ENCODE measurements around the gene GSG1L. TPM values are rescaled to one million over a fixed set of nuclear protein-coding genes. Genes with fewer than 3 reads are reported as not detected.

Gene GSG1L
- total and polyA plus RNA-seq, 9 of the 15 experiments (the other 6 are each of a cell fraction or from before 2014, with no cell fraction given), result not detected

- Histone ChIP-seq H3K27me3 (ENCODE audit: control insufficient read depth in 2 of 2, insufficient read depth in 2 of 2, low read length in 2 of 2) (no peaks in the 10 kb centered on the region), H3K79me2 (ENCODE audit: control insufficient read depth, insufficient read depth, low read length) (no peaks in the 10 kb centered on the region), H3K36me3 (ENCODE audit: control insufficient read depth, insufficient read depth, low read length) (no peaks in the 10 kb centered on the region), H3K9me3 (replicated peaks; ENCODE audit: control insufficient read depth, insufficient read depth, low read depth, low read length) (no peaks in the 10 kb centered on the region), H3K27ac (ENCODE audit: extremely low read depth, low read depth, low read length) (no peak overlapping the region), H4K20me1 (replicated peaks; ENCODE audit: control insufficient read depth, insufficient read depth, low read length) (peaks cover 7% of the 10 kb centered on the region; the same call in 1 of the 2 replicates), H3K9ac (ENCODE audit: insufficient read depth in 1 of 2, low read depth in 2 of 2, low read length in 2 of 2) (peak overlapping the region in 1 of 2 experiments; percentile 9; a peak in 1 of 4 replicates), H2AFZ (ENCODE audit: low read depth, low read length) (no peak overlapping the region), H3K4me1 (replicated peaks in 1 of 2; ENCODE audit: control insufficient read depth in 2 of 2, insufficient read depth in 2 of 2, low read length in 2 of 2) (peaks cover 2 to 20% of the 10 kb centered on the region in 2 experiments; a peak in 4 of 5 replicates), H3K4me2 (ENCODE audit: insufficient read depth, low read length) (no peak overlapping the region), H3K4me3 (no peak overlapping the region), H3K9me1 (ENCODE audit: control insufficient read depth, insufficient read depth, low read length) (no peaks in the 10 kb centered on the region)
- FAIRE-seq (no peak), DNase-seq (ENCODE audit: extremely low read depth in 1 of 4, low spot score in 3 of 4) (peak in 1 of 4 experiments; percentile 11), ATAC-seq (no peak; the same call in 2 of the 3 replicates)
- ChIA-PET CTCF (ENCODE audit: low intra/inter-chr PET ratio) (interaction anchor here (0.7 kb wide), 1 partner anchor 447 kb away, joined by 3 read pairs; no protein-coding TSS in a partner anchor), POLR2A (interaction anchor here (0.5 to 0.6 kb wide), 2 partner anchors 125 to 486 kb away, joined by 4 read pairs; no protein-coding TSS in a partner anchor)
- WGBS (ENCODE audit: insufficient coverage, low coverage, missing lambda C conversion rate), result 58% methylated on average over 7 of the region's 7 CpGs
- TF ChIP-seq EHMT2 (IDR thresholded peaks at IDR 0.05) (0 out of 2 replicates have a peak, but pooled peaks have one; percentile 40), MIER1 (IDR thresholded peaks at IDR 0.05; ENCODE audit: low read depth) (peak; percentile 63; the same call in 1 of the 2 replicates), REST (IDR thresholded peaks at IDR 0.05; ENCODE audit: borderline replicate concordance) (peak; percentile 84), REST (CRISPR knock-in tag; IDR thresholded peaks at IDR 0.05; ENCODE audit: low read depth) (no peak), HMGXB4 (CRISPR knock-in tag; IDR thresholded peaks at IDR 0.05) (no peak)
- no TSS peak for BruUV-seq (replicated peaks)
- in situ Hi-C loops (cut with MboI) (no loop called here), intact Hi-C loops (cut with micrococcal nuclease) (no loop called here)
These were observed 24.3 kb upstream of the GSG1L start for GRCh38 chr16:28087675-28088300.

Measured in K562 (cell line).